Transverse colon (tissue), 4 donors: ENCODE results near the gene PMS1. TPM values are rescaled to one million over a fixed set of nuclear protein-coding genes. Genes with fewer than 3 reads are reported as not detected.

Experiments
- DNase-seq: peaks from one replicate; pipeline ENCODE4 v3.0.0-alpha.2; 2019
- H3K27ac ChIP-seq, 4 donors: fragments of 200-600 bp; sonication (generic); 2 replicates each; pipeline ENCODE4 v1.5.1; 2016 to 2018; ENCODE audit warnings: inconsistent platforms in 4 of 4
- H3K27me3 ChIP-seq: fragments of 200-600 bp; sonication (generic); 2 replicates; pipeline ENCODE4 v1.5.1; 2017; ENCODE audit warnings: inconsistent platforms
- H3K36me3 ChIP-seq, 4 donors: fragments of 200-600 bp; sonication (generic); 2 replicates each; pipeline ENCODE4 v1.5.1; 2017 to 2019; ENCODE audit warnings: inconsistent platforms in 4 of 4
- H3K4me1 ChIP-seq, 4 donors: fragments of 200-600 bp; sonication (generic); 2 replicates each; pipeline ENCODE4 v1.5.1; 2017 to 2020; ENCODE audit warnings: inconsistent platforms in 4 of 4
- H3K4me3 ChIP-seq, 4 donors: fragments of 200-600 bp; sonication (generic); 1 replicate in 1 of 4; 2 replicates in 3 of 4; pipeline versions ENCODE4 v1.5.1 to v1.6.1; 2017 to 2019; ENCODE audit warnings: inconsistent platforms in 4 of 4
- H3K9me3 ChIP-seq, 2 donors: fragments of 200-600 bp; sonication (generic); 2 replicates each; pipeline ENCODE4 v1.5.1; 2017 to 2019; ENCODE audit warnings: inconsistent platforms in 2 of 2
- EP300 ChIP-seq: sonication (generic); formaldehyde crosslinking; IDR thresholded peaks from one replicate; pipeline ENCODE4 v1.6.1; 2017; ENCODE audit warnings: antibody characterized with exemption, low read depth
- POLR2A ChIP-seq: fragments of 450-650 bp; IDR thresholded peaks from one replicate; pipeline ENCODE4 v1.6.1; 2016; ENCODE audit warnings: antibody characterized with exemption, mild to moderate bottlenecking, moderate library complexity
- POLR2AphosphoS5 ChIP-seq, 3 donors: sonication (generic); formaldehyde crosslinking; IDR thresholded peaks; one replicate each; pipeline ENCODE4 v1.6.1; 2016; ENCODE audit warnings: antibody characterized with exemption in 3 of 3
- WGBS, 2 donors: methylation state at CpG; one replicate each; pipeline ENCODE4 v1.1.5; 2018; ENCODE audit warnings: low coverage in 1 of 2; 5-methylcytosine and 5-hydroxymethylcytosine counted together
- in situ Hi-C, 4 donors: fragments of 200-750 bp; cut with MboI; loops; one replicate each; pipeline versions ENCODE4 v1.15.0 to v1.15.1; 2017; ENCODE audit warnings: low sequenced_read_pairs in 3 of 4, low pct_ligation_motif_present in 1 of 4, low pct_unique_long_range_greater_than_20kb in 1 of 4
- intact Hi-C: fragments of 100-400 bp; cut with DNase I; formaldehyde crosslinking; loops from one replicate; pipeline ENCODE4 v1.15.1; 2023; ENCODE audit warnings: low total_unique reads
- total RNA-seq, 4 donors: library from RNA; depleted of rRNA; stranded (reverse); fragments of >200 nt; gene quantifications; one replicate each; pipeline ENCODE4 v1.1.0, GENCODE V29; 2016
- TF ChIP-seq, protein P1 (sequence below), 5 experiments: fragments of 200-600 bp in 3 of 5; fragments of 450-650 bp in 2 of 5; sonication (generic) in 3 of 5; IDR thresholded peaks; 1 replicate in 2 of 5; 2 replicates in 3 of 5; pipeline ENCODE4 v1.5.1; 2016 to 2017; ENCODE audit warnings: antibody characterized with exemption in 5 of 5, inconsistent platforms in 3 of 5, mild to moderate bottlenecking in 2 of 5, moderate library complexity in 1 of 5

PMS1 gene
- total RNA-seq, 4 donors from 2014 or later, result 5.2 to 19.1 (median 9.7) TPM

DNA sequence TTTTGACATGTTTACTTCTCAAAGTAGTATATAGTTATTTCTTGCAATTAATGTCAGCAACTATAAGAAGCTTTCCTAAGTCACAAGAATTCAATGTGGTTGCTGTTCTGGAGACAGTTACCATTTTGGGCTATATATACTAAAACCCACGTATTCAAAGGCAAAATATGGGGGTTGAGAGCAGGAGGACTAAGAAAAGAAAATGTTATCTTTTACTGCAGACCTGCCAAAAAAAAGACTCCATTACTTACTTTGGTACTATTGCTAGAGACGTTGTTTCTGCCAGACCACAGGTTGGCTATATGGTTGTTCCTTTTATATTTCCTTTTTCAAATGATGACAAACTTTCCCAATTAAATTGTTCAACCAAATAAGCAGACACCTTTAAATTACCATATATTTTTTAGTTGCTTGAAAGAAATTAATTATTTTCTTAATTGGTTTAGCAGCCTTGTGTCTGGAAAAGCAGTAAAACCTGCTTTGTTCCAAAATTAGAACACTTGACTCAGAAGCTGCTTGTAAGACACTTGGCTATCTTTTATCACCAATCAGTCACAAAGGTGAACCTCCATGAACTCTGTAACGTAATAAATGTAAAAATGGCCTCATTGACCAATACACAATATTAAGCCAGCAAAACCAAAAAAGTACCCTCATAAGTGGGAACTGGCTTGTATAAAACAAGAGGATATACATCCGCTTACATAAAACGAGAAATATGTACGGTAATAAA is 13.5 kb upstream of the PMS1 start:
- intact Hi-C loops (no loop called here), in situ Hi-C loops (loop anchor here in 1 of 4 donors (25.0 kb wide), 1 partner anchor 292 kb away; the partner anchor contains the start of gene MSTN)
- Histone ChIP-seq H3K4me1 (no peaks in the 10 kb centered on the region), H3K4me3 (no peak overlapping the region), H3K27me3 (no peaks in the 10 kb centered on the region), H3K9me3 (no peaks in the 10 kb centered on the region), H3K27ac (no peak overlapping the region), H3K36me3 (peaks cover 0 to 36% (median 17%) of the 10 kb centered on the region in 4 donors)
- no peak for TF ChIP-seq POLR2AphosphoS5 (IDR thresholded peaks at IDR 0.05)
- TF ChIP-seq POLR2A, result no peak
- TF ChIP-seq, protein P1, sequence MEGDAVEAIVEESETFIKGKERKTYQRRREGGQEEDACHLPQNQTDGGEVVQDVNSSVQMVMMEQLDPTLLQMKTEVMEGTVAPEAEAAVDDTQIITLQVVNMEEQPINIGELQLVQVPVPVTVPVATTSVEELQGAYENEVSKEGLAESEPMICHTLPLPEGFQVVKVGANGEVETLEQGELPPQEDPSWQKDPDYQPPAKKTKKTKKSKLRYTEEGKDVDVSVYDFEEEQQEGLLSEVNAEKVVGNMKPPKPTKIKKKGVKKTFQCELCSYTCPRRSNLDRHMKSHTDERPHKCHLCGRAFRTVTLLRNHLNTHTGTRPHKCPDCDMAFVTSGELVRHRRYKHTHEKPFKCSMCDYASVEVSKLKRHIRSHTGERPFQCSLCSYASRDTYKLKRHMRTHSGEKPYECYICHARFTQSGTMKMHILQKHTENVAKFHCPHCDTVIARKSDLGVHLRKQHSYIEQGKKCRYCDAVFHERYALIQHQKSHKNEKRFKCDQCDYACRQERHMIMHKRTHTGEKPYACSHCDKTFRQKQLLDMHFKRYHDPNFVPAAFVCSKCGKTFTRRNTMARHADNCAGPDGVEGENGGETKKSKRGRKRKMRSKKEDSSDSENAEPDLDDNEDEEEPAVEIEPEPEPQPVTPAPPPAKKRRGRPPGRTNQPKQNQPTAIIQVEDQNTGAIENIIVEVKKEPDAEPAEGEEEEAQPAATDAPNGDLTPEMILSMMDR (IDR thresholded peaks at IDR 0.05), result no peak
- no peak for TF ChIP-seq EP300
- no peak for DNase-seq
- 57 to 61% methylated on average over 6 of the region's 6 CpGs for WGBS, 2 donors

DNA sequence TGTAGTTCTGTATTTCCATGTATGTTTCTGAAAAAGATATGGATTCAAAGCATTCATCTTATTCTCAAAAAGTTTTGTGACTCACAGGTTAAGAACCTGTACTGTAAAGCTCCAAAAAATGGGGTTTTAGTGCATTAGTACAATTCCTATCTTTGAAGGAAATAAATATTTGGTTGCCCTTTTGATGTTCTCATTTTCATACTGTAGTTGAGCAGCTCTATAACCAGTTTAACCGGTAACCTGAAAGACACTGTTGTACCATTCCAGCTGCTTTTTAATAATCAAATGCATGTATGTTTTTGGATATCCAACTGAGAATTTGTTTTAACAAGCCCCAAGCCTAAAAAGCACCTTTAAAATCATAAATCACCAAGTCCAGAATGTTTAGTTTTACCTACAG is 12.0 kb upstream of the PMS1 start:
- 98 to 100% methylated on average over 1 of the region's 1 CpG for WGBS, 2 donors
- intact Hi-C loops, result no loop called here
- Histone ChIP-seq H3K4me1 (no peaks in the 10 kb centered on the region), H3K27ac (no peak overlapping the region), H3K9me3 (no peaks in the 10 kb centered on the region), H3K4me3 (no peak overlapping the region), H3K36me3 (peaks cover 0 to 42% (median 18%) of the 10 kb centered on the region in 4 donors), H3K27me3 (no peaks in the 10 kb centered on the region)
- in situ Hi-C loops, result loop anchor here in 1 of 4 donors (25.0 kb wide), 1 partner anchor 290 kb away; the partner anchor contains the start of gene MSTN
- no peak for TF ChIP-seq POLR2AphosphoS5 (IDR thresholded peaks at IDR 0.05)
- TF ChIP-seq POLR2A, result no peak
- no peak for TF ChIP-seq EP300
- TF ChIP-seq, protein P1 (IDR thresholded peaks at IDR 0.05), result no peak
- DNase-seq, result no peak

DNA sequence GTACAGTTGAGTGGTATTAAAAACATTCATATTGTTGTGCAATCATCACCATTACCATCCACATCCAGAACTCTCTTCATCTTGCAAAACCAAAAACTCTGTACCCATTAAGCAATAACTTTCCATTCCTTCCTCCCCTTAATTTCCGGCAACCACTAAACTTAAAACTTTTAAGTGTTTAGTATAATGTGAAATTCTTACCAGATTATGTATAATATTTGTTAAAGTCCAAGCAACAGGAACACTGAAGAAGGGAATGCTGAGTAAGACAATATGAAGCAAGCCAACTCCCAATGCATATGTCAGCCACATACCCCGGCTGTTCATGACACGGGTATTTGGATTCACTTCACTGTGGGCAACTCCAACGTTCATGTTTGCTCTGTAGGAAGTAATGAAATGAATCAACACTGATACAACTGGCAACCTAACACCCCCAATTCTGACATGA is 2.0 kb upstream of the PMS1 start:
- in situ Hi-C loops (loop anchor here in 1 of 4 donors (25.0 kb wide), 1 partner anchor 120 kb away; the partner anchor contains the start of genes ANKAR and ASNSD1), intact Hi-C loops (no loop called here)
- Histone ChIP-seq H3K9me3 (no peaks in the 10 kb centered on the region), H3K4me1 (peaks cover 16 to 31% (median 22%) of the 10 kb centered on the region in 4 donors), H3K36me3 (peaks cover 0 to 29% (median 9%) of the 10 kb centered on the region in 4 donors), H3K27me3 (no peaks in the 10 kb centered on the region), H3K4me3 (no peak overlapping the region), H3K27ac (no peak overlapping the region)
- no peak for DNase-seq
- 59 to 100% methylated on average over 1 to 4 of the region's 4 CpGs for WGBS, 2 donors
- no peak for TF ChIP-seq POLR2A
- TF ChIP-seq EP300, result no peak
- TF ChIP-seq, protein P1 (IDR thresholded peaks at IDR 0.05), result no peak
- TF ChIP-seq POLR2AphosphoS5 (IDR thresholded peaks at IDR 0.05), result no peak

DNA sequence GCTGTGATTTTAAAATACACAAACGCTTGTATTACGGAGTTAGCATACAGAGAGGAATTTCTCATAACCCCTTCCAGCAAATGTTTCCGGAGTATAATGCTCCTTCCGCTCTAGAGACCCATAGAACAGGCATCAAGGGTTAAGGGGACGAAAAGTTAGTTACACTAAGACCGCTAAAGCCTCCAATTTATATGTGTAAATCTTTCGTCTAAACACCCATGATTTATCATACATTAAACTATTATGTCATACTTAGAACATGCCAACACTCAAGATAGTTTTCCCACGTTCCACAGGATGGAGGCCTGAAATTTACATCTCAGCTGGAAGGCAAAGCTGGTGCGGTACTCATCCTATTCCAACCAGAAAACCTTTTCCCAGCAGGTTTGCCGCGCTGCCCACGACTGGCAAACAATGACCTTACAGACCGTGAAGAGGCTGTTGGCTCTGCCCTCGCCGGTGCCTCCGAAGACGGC is 761 bp upstream of the PMS1 start:
- no peaks in the 10 kb centered on the region for H3K27me3 ChIP-seq
- peak overlapping the region; percentile 61 to 73 (median 68) for H3K4me3 ChIP-seq
- intact Hi-C loops (no loop called here), in situ Hi-C loops (loop anchor here in 1 of 4 donors (25.0 kb wide), 1 partner anchor 121 kb away; the partner anchor contains the start of genes ANKAR and ASNSD1)
- peaks cover 0 to 24% (median 4%) of the 10 kb centered on the region in 4 donors for H3K36me3 ChIP-seq
- no peak for TF ChIP-seq POLR2AphosphoS5 (IDR thresholded peaks at IDR 0.05)
- TF ChIP-seq, protein P1 (IDR thresholded peaks at IDR 0.05), result no peak
- H3K27ac ChIP-seq, result peak overlapping the region; percentile 93 to 96 (median 94)
- H3K9me3 ChIP-seq, result no peaks in the 10 kb centered on the region
- 0 to 1% methylated on average over 6 to 11 of the region's 17 CpGs for WGBS, 2 donors
- no peak for DNase-seq
- peaks cover 16 to 31% (median 22%) of the 10 kb centered on the region in 4 donors for H3K4me1 ChIP-seq
